ENCODE data around the gene PACSIN1.

Gene PACSIN1

GRCh38 chr6:34583861-34584604 lies 118.2 kb downstream of the PACSIN1 start:
- H3K27ac ChIP-seq: no peak overlapping the region
- DNase-seq (ENCODE audit: low spot score): no peak
- TF ChIP-seq CTCF (conservative IDR thresholded peaks at IDR 0.05; ENCODE audit: low read depth): no peak
- CTCF ChIA-PET: interaction anchor here (0.5 to 0.6 kb wide), 2 partner anchors 388 to 584 kb away, joined by 3 to 6 read pairs; no protein-coding TSS in a partner anchor
- POLR2A ChIA-PET (ENCODE audit: low non-redundant PET): no interaction called here

GRCh38 chr6:34584694-34585093 lies 118.8 kb downstream of the PACSIN1 start:
- CTCF ChIA-PET: interaction anchor here (0.5 kb wide), 1 partner anchor 585 kb away, joined by 3 read pairs; no protein-coding TSS in a partner anchor
- DNase-seq (ENCODE audit: low spot score): no peak
- TF ChIP-seq CTCF (conservative IDR thresholded peaks at IDR 0.05; ENCODE audit: low read depth): no peak
- H3K27ac ChIP-seq: no peak overlapping the region
- POLR2A ChIA-PET (ENCODE audit: low non-redundant PET): no interaction called here
